Ishikawa (cell line): Measurements from ENCODE around the gene RCAN2.

Source experiments
- CEBPB ChIP-seq: IDR thresholded peaks from 2 replicates; pipeline ENCODE4 v1.6.1; 2012
- EGR1 ChIP-seq: IDR thresholded peaks from 2 replicates; pipeline ENCODE4 v1.6.1; 2012
- EP300 ChIP-seq: IDR thresholded peaks from 2 replicates; pipeline ENCODE4 v1.6.1; 2012; ENCODE audit warnings: borderline replicate concordance
- FOXM1 ChIP-seq: IDR thresholded peaks from 2 replicates; pipeline ENCODE4 v1.6.1; 2012; ENCODE audit warnings: low read depth, borderline replicate concordance
- MAX ChIP-seq: IDR thresholded peaks from 2 replicates; pipeline ENCODE4 v1.6.1; 2012
- NFIC ChIP-seq: IDR thresholded peaks from 2 replicates; pipeline ENCODE4 v1.6.1; 2012
- RAD21 ChIP-seq: IDR thresholded peaks from 2 replicates; pipeline ENCODE4 v1.6.1; 2012; ENCODE audit warnings: low read depth
- REST ChIP-seq: IDR thresholded peaks from 2 replicates; pipeline ENCODE4 v1.6.1; 2012; ENCODE audit warnings: low read depth, mild to moderate bottlenecking
- TCF12 ChIP-seq: IDR thresholded peaks from 2 replicates; pipeline ENCODE4 v1.6.1; 2012; ENCODE audit warnings: low read depth
- YY1 ChIP-seq: IDR thresholded peaks from 2 replicates; pipeline ENCODE4 v1.6.1; 2012; ENCODE audit warnings: low read depth
- ZBTB7A ChIP-seq: IDR thresholded peaks from 2 replicates; pipeline ENCODE4 v1.6.1; 2012; ENCODE audit warnings: low read depth
- TF ChIP-seq, protein P1 (sequence below): IDR thresholded peaks from 2 replicates; pipeline ENCODE4 v1.6.1; 2012

DNA sequence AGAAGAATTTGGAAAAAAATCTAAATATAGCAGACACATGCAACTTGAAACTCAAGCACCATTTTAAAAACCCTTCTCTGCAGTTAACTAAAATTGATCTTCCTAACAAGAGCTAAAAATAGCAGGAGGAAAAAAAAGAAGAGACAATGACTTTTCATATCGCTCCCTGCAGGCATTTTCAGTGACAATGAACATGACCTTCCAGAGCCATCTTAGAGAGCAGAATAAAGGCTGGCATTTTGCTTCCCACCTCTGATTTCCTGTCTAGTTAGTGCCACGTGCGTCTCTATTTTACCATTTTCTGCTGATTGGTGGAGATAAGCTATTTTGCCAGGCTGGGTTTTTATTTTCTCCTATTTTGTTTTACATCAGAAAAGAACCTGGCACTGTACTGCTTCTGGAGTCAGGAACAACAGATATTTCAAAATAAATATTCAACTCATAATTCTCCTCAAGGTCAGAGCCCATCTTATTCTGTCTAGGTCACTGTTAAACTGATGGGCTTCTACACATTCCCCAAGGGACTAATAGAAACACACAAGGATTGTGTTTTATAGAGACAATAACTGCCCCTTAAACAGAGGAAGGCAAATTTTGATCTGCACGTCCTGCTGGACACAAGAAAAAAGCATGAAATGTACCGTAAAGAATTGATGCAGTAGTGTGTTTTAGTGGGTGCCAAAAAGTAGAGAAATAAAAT lies 250.2 kb downstream of the RCAN2 start:
- TF ChIP-seq NFIC, result no peak
- TF ChIP-seq YY1, result no peak
- no peak for TF ChIP-seq RAD21
- no peak for TF ChIP-seq ZBTB7A
- TF ChIP-seq TCF12, result no peak
- TF ChIP-seq EGR1, result no peak
- TF ChIP-seq FOXM1, result no peak
- no peak for TF ChIP-seq REST
- no peak for TF ChIP-seq MAX
- TF ChIP-seq EP300, result no peak
- TF ChIP-seq, protein P1, sequence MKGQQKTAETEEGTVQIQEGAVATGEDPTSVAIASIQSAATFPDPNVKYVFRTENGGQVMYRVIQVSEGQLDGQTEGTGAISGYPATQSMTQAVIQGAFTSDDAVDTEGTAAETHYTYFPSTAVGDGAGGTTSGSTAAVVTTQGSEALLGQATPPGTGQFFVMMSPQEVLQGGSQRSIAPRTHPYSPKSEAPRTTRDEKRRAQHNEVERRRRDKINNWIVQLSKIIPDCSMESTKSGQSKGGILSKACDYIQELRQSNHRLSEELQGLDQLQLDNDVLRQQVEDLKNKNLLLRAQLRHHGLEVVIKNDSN, result no peak
- no peak for TF ChIP-seq CEBPB
